ENCODE results near the gene TRMT61A. TPM values are rescaled to one million over a fixed set of nuclear protein-coding genes. Genes with fewer than 3 reads are reported as not detected.
A peak's percentile ranks its signal among the peaks of the same experiment; 100 is the strongest.

The TRMT61A gene
- total and polyA plus RNA-seq, 2 of the 13 experiments (the other 11 are each of a cell fraction or from before 2014, with no cell fraction given): 6.5 to 13.6 TPM

- TF ChIP-seq, protein P1, sequence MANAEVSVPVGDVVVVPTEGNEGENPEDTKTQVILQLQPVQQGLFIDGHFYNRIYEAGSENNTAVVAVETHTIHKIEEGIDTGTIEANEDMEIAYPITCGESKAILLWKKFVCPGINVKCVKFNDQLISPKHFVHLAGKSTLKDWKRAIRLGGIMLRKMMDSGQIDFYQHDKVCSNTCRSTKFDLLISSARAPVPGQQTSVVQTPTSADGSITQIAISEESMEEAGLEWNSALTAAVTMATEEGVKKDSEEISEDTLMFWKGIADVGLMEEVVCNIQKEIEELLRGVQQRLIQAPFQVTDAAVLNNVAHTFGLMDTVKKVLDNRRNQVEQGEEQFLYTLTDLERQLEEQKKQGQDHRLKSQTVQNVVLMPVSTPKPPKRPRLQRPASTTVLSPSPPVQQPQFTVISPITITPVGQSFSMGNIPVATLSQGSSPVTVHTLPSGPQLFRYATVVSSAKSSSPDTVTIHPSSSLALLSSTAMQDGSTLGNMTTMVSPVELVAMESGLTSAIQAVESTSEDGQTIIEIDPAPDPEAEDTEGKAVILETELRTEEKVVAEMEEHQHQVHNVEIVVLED (CRISPR knock-in tag; IDR thresholded peaks at IDR 0.05; ENCODE audit: borderline replicate concordance): 0 out of 2 replicates have a peak, but pooled peaks have one; percentile 2
- TF ChIP-seq SNAI1 (CRISPR knock-in tag; IDR thresholded peaks at IDR 0.05; ENCODE audit: borderline replicate concordance) (0 out of 2 replicates have a peak, but pooled peaks have one; percentile 8), KMT2B (CRISPR knock-in tag; IDR thresholded peaks at IDR 0.05) (no peak), ZBTB7A (CRISPR knock-in tag; IDR thresholded peaks at IDR 0.05) (no peak), ZNF605 (CRISPR knock-in tag; IDR thresholded peaks at IDR 0.05) (0 out of 2 replicates have a peak, but pooled peaks have one; percentile 24), ZSCAN25 (CRISPR knock-in tag; IDR thresholded peaks at IDR 0.05) (peak; percentile 68), ZNF776 (CRISPR knock-in tag; IDR thresholded peaks at IDR 0.05) (peak; percentile 60; the same call in 1 of the 2 replicates), MEIS2 (CRISPR knock-in tag; IDR thresholded peaks at IDR 0.05) (no peak), POLR2AphosphoS5 (IDR thresholded peaks at IDR 0.05; ENCODE audit: low read depth, low read length) (0 out of 2 replicates have a peak, but pooled peaks have one; percentile 19), ZNF687 (CRISPR knock-in tag; IDR thresholded peaks at IDR 0.05) (peak; percentile 66), AGO1 (IDR thresholded peaks at IDR 0.05; ENCODE audit: low read depth, low read length, poor library complexity, severe bottlenecking) (peak; percentile 11), PHF21A (CRISPR knock-in tag; IDR thresholded peaks at IDR 0.05) (no peak), ZNF451 (CRISPR knock-in tag; IDR thresholded peaks at IDR 0.05) (0 out of 2 replicates have a peak, but pooled peaks have one; percentile 15), TARDBP (CRISPR knock-in tag; IDR thresholded peaks at IDR 0.05) (0 out of 2 replicates have a peak, but pooled peaks have one; percentile 27), CEBPB (IDR thresholded peaks at IDR 0.05; ENCODE audit: borderline replicate concordance, low read depth, low read length) (no peak), U2AF1 (optimal IDR thresholded peaks at IDR 0.05; ENCODE audit: low read depth, low read length) (peak; percentile 13), GLI4 (CRISPR knock-in tag; IDR thresholded peaks at IDR 0.05; ENCODE audit: borderline replicate concordance) (0 out of 2 replicates have a peak, but pooled peaks have one; percentile 17)
- TF ChIP-seq, protein P2, sequence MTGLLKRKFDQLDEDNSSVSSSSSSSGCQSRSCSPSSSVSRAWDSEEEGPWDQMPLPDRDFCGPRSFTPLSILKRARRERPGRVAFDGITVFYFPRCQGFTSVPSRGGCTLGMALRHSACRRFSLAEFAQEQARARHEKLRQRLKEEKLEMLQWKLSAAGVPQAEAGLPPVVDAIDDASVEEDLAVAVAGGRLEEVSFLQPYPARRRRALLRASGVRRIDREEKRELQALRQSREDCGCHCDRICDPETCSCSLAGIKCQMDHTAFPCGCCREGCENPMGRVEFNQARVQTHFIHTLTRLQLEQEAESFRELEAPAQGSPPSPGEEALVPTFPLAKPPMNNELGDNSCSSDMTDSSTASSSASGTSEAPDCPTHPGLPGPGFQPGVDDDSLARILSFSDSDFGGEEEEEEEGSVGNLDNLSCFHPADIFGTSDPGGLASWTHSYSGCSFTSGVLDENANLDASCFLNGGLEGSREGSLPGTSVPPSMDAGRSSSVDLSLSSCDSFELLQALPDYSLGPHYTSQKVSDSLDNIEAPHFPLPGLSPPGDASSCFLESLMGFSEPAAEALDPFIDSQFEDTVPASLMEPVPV (CRISPR knock-in tag; IDR thresholded peaks at IDR 0.05): 0 out of 2 replicates have a peak, but pooled peaks have one; percentile 25
Observed at GRCh38 chr14:103528146-103528586, 830 bp upstream of the TRMT61A start (continued).
